GM23338 (cell line): ENCODE results near the gene TSPAN10. TPM values are rescaled to one million over a fixed set of nuclear protein-coding genes. Genes with fewer than 3 reads are reported as not detected.

Experiments used
- ATAC-seq: fragments of 200-7000 bp; cut with Tn5 transposase; 3 replicates; pipeline ENCODE4 v1.9.1; 2020
- DNase-seq: peaks from one replicate; pipeline ENCODE4 v3.0.0-alpha.2; 2015; ENCODE audit warnings: low spot score
- H2AFZ ChIP-seq: fragments of 200-600 bp; sonication (generic); 2 replicates; pipeline ENCODE4 v1.8.0; 2016; ENCODE audit warnings: antibody characterized with exemption, mild to moderate bottlenecking, moderate library complexity
- H3F3A ChIP-seq: fragments of 200-600 bp; sonication (generic); replicated peaks from 2 replicates; pipeline ENCODE4 v1.8.0; 2017; ENCODE audit warnings: antibody characterized with exemption, mixed run types, low read depth
- H3K27ac ChIP-seq: fragments of 200-600 bp; sonication (generic); 2 replicates; pipeline ENCODE4 v1.6.1; 2016; ENCODE audit warnings: low read depth
- H3K27me3 ChIP-seq: fragments of 200-600 bp; sonication (generic); 2 replicates; pipeline ENCODE4 v1.8.0; 2016; ENCODE audit warnings: mild to moderate bottlenecking, mixed run types, moderate library complexity; ENCODE audit not compliant: insufficient read depth
- H3K36me3 ChIP-seq: fragments of 200-600 bp; sonication (generic); 2 replicates; pipeline ENCODE4 v1.8.0; 2016; ENCODE audit warnings: mild to moderate bottlenecking; ENCODE audit not compliant: insufficient read depth
- H3K4me1 ChIP-seq: fragments of 200-600 bp; sonication (generic); 2 replicates; pipeline ENCODE4 v1.8.0; 2016; ENCODE audit warnings: mild to moderate bottlenecking, moderate library complexity; ENCODE audit not compliant: insufficient read depth
- H3K4me2 ChIP-seq: fragments of 200-600 bp; sonication (generic); 2 replicates; pipeline ENCODE4 v1.7.1; 2017; ENCODE audit warnings: mixed run types
- H3K4me3 ChIP-seq: fragments of 200-600 bp; sonication (generic); 2 replicates; pipeline ENCODE4 v1.6.1; 2016; ENCODE audit warnings: mixed run types
- H3K79me2 ChIP-seq: fragments of 200-600 bp; sonication (generic); replicated peaks from 2 replicates; pipeline ENCODE4 v1.8.0; 2017; ENCODE audit warnings: mild to moderate bottlenecking; ENCODE audit not compliant: insufficient read depth
- H3K9me2 ChIP-seq: fragments of 200-600 bp; sonication (generic); 2 replicates; pipeline ENCODE4 v1.8.0; 2017; ENCODE audit not compliant: insufficient read depth
- H4K20me1 ChIP-seq: fragments of 200-600 bp; sonication (generic); replicated peaks from 2 replicates; pipeline ENCODE4 v1.8.0; 2017; ENCODE audit warnings: mild to moderate bottlenecking; ENCODE audit not compliant: insufficient read depth
- H3K27ac Mint-ChIP-seq: 2 replicates; pipeline ENCODE4 v1.8.0; 2020; ENCODE audit warnings: inconsistent platforms, mild to moderate bottlenecking, moderate library complexity, mixed read lengths
- H3K27me3 Mint-ChIP-seq: 3 replicates; pipeline ENCODE4 v1.8.0; 2022; ENCODE audit warnings: low read depth, mild to moderate bottlenecking, moderate library complexity, mixed read lengths, inconsistent platforms; ENCODE audit not compliant: insufficient read depth, poor library complexity
- H3K36me3 Mint-ChIP-seq: 3 replicates; pipeline ENCODE4 v1.8.0; 2021; ENCODE audit warnings: low read depth, mild to moderate bottlenecking, inconsistent platforms, moderate library complexity, mixed read lengths
- H3K4me1 Mint-ChIP-seq: 3 replicates; pipeline ENCODE4 v1.8.0; 2020; ENCODE audit warnings: mild to moderate bottlenecking, inconsistent platforms, mixed read lengths
- H3K4me3 Mint-ChIP-seq: 3 replicates; pipeline ENCODE4 v1.8.0; 2021; ENCODE audit warnings: moderate library complexity, mild to moderate bottlenecking, inconsistent platforms, mixed read lengths
- H3K9me3 Mint-ChIP-seq: 3 replicates; pipeline ENCODE4 v1.8.0; 2020; ENCODE audit warnings: moderate library complexity, mild to moderate bottlenecking, inconsistent platforms, mixed read lengths
- CREB1 ChIP-seq: fragments of 250-450 bp; sonication (Bioruptor Pico); IDR thresholded peaks from 2 replicates; pipeline ENCODE4 v1.5.0; 2020; ENCODE audit warnings: low read depth, mild to moderate bottlenecking, moderate library complexity
- EZH2 ChIP-seq: fragments of 200-600 bp; sonication (generic); IDR thresholded peaks from one replicate; pipeline ENCODE4 v1.8.0; 2017; ENCODE audit warnings: antibody characterized with exemption, mild to moderate bottlenecking, low read depth; ENCODE audit not compliant: unreplicated experiment
- JUNB ChIP-seq: IDR thresholded peaks from one replicate; pipeline ENCODE4 v1.6.1; 2016; ENCODE audit warnings: antibody characterized with exemption; ENCODE audit not compliant: unreplicated experiment
- NANOG ChIP-seq: IDR thresholded peaks from 2 replicates; pipeline ENCODE4 v1.6.1; 2016; ENCODE audit warnings: antibody characterized with exemption, borderline replicate concordance
- POLR2AphosphoS5 ChIP-seq: IDR thresholded peaks from 2 replicates; pipeline ENCODE4 v1.6.1; 2016; ENCODE audit warnings: antibody characterized with exemption, low read depth
- REST ChIP-seq: IDR thresholded peaks from one replicate; pipeline ENCODE4 v1.6.1; 2018; ENCODE audit warnings: antibody characterized with exemption; ENCODE audit not compliant: unreplicated experiment
- STAT1 ChIP-seq: IDR thresholded peaks from one replicate; pipeline ENCODE4 v1.6.1; 2016; ENCODE audit warnings: antibody characterized with exemption; ENCODE audit not compliant: unreplicated experiment
- ZNF114 ChIP-seq: fragments of 250-450 bp; sonication (Bioruptor Pico); IDR thresholded peaks from 2 replicates; pipeline ENCODE4 v1.5.0; 2020; ENCODE audit warnings: mild to moderate bottlenecking, moderate library complexity
- ZNF331 ChIP-seq: fragments of 250-450 bp; sonication (Bioruptor Pico); IDR thresholded peaks from 2 replicates; pipeline ENCODE4 v1.5.0; 2020; ENCODE audit warnings: low read depth, mild to moderate bottlenecking, moderate library complexity
- polyA plus RNA-seq: library from polyadenylated mRNA; unstranded; fragments of >200 nt; fragmentation: Nextera tagmentation; extraction: Ambion mirVana; gene quantifications from 2 replicates; pipeline ENCODE4 v1.2.1, GENCODE V29; 2016
- total RNA-seq: library from RNA; depleted of rRNA; stranded (reverse); fragments of >200 nt; shearing (Covaris generic); gene quantifications from 2 replicates; pipeline ENCODE4 v1.2.3, GENCODE V29; 2014
- TF ChIP-seq, protein P1 (sequence below): IDR thresholded peaks from 2 replicates; pipeline ENCODE4 v1.6.1; 2016; ENCODE audit warnings: antibody characterized with exemption

TSPAN10 gene
- total and polyA plus RNA-seq, 2 experiments from 2014 or later = 0.66 to 1.2 TPM

- Histone ChIP-seq H3K9me2 (no peaks in the 10 kb centered on the region), H3K79me2 (peaks cover 60% of the 10 kb centered on the region), H3K4me2 (peak overlapping the region; percentile 99), H2AFZ (no peak overlapping the region), H4K20me1 (peaks cover 34% of the 10 kb centered on the region), H3K27ac (peak overlapping the region; percentile 92; the same call in 1 of the 2 replicates), H3K4me1 (peaks cover 7% of the 10 kb centered on the region), H3F3A (peaks cover 13% of the 10 kb centered on the region; the same call in 1 of the 2 replicates), H3K36me3 (peaks cover 2% of the 10 kb centered on the region; the same call in 1 of the 2 replicates), H3K27me3 (no peaks in the 10 kb centered on the region), H3K4me3 (peak overlapping the region; percentile 99)
- no peak for ATAC-seq
- peaks cover 19% of the 10 kb centered on the region for H3K36me3 Mint-ChIP-seq
- TF ChIP-seq ZNF114 (CRISPR knock-in tag) = no peak
- TF ChIP-seq STAT1 = no peak
- no peak for TF ChIP-seq ZNF331 (CRISPR knock-in tag)
- no peak for TF ChIP-seq EZH2
- TF ChIP-seq NANOG = no peak
- TF ChIP-seq CREB1 (CRISPR knock-in tag) = no peak
- no peak for DNase-seq
- H3K27me3 Mint-ChIP-seq = peaks cover 4% of the 10 kb centered on the region
- no peaks in the 10 kb centered on the region; the same call in 2 of the 3 replicates for H3K9me3 Mint-ChIP-seq
- H3K4me1 Mint-ChIP-seq = peaks cover 14% of the 10 kb centered on the region
- H3K4me3 Mint-ChIP-seq = peak overlapping the region; percentile 96
- H3K27ac Mint-ChIP-seq = peak overlapping the region; percentile 97
Measured at GRCh38 chr17:81635431-81635830, 1.6 kb upstream of the TSPAN10 start.

GRCh38 chr17:81635973-81636504, 957 bp upstream of the TSPAN10 start:
- peak overlapping the region; percentile 96 for H3K4me3 Mint-ChIP-seq
- H3K27me3 Mint-ChIP-seq = peaks cover 4% of the 10 kb centered on the region
- peaks cover 14% of the 10 kb centered on the region for H3K4me1 Mint-ChIP-seq
- peak overlapping the region; percentile 99 for H3K4me2 ChIP-seq
- H3K79me2 ChIP-seq = peaks cover 54% of the 10 kb centered on the region
- peaks cover 13% of the 10 kb centered on the region; the same call in 1 of the 2 replicates for H3F3A ChIP-seq
- H3K27me3 ChIP-seq = no peaks in the 10 kb centered on the region
- H3K4me3 ChIP-seq = peak overlapping the region; percentile 99
- peaks cover 7% of the 10 kb centered on the region for H3K4me1 ChIP-seq
- H3K36me3 ChIP-seq = no peaks in the 10 kb centered on the region; the same call in 1 of the 2 replicates
- H3K9me2 ChIP-seq = no peaks in the 10 kb centered on the region
- peak overlapping the region; percentile 92 for H3K27ac ChIP-seq
- peak overlapping the region; percentile 97 for H3K27ac Mint-ChIP-seq
- DNase-seq (no peak), ATAC-seq (peak; percentile 47; the same call in 1 of the 3 replicates)
- TF ChIP-seq CREB1 (CRISPR knock-in tag) (no peak), JUNB (no peak), POLR2AphosphoS5 (no peak), REST (no peak), STAT1 (no peak), ZNF331 (CRISPR knock-in tag) (no peak), EZH2 (no peak)
- TF ChIP-seq, protein P1, sequence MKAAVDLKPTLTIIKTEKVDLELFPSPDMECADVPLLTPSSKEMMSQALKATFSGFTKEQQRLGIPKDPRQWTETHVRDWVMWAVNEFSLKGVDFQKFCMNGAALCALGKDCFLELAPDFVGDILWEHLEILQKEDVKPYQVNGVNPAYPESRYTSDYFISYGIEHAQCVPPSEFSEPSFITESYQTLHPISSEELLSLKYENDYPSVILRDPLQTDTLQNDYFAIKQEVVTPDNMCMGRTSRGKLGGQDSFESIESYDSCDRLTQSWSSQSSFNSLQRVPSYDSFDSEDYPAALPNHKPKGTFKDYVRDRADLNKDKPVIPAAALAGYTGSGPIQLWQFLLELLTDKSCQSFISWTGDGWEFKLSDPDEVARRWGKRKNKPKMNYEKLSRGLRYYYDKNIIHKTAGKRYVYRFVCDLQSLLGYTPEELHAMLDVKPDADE = no peak
- no peak overlapping the region for H2AFZ ChIP-seq
- peaks cover 18% of the 10 kb centered on the region for H3K36me3 Mint-ChIP-seq
- peaks cover 32% of the 10 kb centered on the region for H4K20me1 ChIP-seq
- H3K9me3 Mint-ChIP-seq = no peaks in the 10 kb centered on the region; the same call in 2 of the 3 replicates
